Hematopoietic multipotent progenitor cell treated with erythropoietin and hydrocortisone succinate and interleukin-3 and kit ligand, for 4 days (in vitro differentiated cells): ENCODE results near the gene GALNT2.
A peak's percentile ranks its signal among the peaks of the same experiment; 100 is the strongest.

Experiments used
- DNase-seq: peaks from one replicate; pipeline ENCODE4 v3.0.0-alpha.2; 2015

GALNT2 gene

GRCh38 chr1:230170622-230171021 lies 103.6 kb downstream of the GALNT2 start:
- no peak for DNase-seq

- DNase-seq: no peak
Measured at GRCh38 chr1:230171356-230172015, 104.4 kb downstream of the GALNT2 start.

- DNase-seq: no peak
Measured at GRCh38 chr1:230172016-230172537, 105.0 kb downstream of the GALNT2 start.

DNA sequence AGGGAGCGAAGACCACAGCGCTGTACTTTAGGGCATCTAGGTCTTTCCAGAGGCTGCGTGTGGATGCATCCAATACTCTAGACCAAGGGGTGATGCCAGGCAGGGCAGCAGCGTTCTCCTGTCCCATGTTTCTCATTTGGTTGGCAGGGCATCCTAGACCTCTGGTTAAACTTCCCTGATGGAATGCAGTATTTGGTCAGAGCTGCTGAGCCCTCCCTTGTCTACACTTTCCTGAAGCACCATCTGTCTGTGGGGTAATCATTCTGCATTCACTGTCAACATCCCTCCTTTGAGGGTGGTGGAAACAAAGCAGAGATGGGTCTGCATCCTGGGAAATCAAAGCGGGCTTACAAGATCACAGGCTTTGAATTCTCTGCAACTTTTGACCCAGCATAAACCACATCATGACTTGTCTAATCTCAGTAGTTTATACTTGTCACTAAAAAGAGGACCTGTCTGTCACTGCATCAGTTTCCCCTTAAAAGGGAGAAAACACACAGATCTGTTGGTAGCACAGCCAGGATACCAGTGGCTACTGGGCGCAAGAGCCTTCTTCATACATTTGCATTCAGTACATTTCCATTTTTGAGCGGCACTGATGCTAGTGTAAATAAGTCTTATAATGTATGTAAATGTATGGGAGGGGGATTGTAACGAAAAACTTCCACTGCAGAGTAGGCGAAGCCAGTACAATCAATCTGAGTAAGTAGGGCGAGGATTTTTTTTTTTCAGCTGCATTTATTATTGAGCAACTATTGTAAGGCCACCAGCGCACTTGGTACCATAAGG lies 106.3 kb downstream of the GALNT2 start:
- DNase-seq: no peak

DNA sequence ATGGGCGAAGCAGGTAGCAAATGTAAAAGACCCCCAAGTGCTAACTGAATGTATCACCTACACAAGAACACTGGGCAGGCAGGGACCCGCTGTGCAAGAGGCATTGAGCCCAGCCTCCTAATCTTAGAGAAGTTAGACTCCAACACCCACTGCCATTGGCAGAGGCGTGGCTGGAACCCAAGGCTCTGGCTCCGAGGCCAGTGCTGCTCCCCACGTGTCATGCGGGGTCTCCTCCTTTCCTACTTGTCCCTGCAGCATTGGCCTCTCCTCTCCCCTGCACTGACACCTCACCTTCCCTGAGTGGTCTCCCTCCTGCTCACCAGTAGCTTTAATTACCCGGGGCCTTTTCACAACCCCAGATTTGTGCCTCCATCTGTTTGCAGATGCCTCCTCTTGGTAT lies 107.0 kb downstream of the GALNT2 start:
- no peak for DNase-seq

- no peak for DNase-seq
Measured at GRCh38 chr1:230174471-230175162, 107.6 kb downstream of the GALNT2 start.

- peak; percentile 64 for DNase-seq
Measured at GRCh38 chr1:230175163-230175747, 108.2 kb downstream of the GALNT2 start.

DNA sequence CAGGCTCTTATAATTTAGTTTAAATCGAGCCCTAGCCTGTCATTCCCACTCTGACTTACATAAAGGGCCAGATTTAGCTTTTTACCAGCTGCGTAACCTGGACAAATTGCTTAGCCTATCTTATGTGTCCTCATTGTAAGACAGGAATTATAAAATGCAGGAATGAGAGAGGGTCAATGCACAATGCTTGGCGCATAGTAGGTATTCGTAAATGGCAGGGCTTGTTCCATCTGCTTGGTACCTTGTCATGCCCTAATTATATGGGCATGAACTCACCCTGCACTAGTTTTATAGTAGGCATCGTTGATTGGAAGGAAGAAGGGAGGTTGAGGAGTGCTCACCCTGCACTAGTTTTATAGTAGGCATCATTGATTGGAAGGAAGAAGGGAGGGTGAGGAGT lies 108.8 kb downstream of the GALNT2 start:
- no peak for DNase-seq

DNA sequence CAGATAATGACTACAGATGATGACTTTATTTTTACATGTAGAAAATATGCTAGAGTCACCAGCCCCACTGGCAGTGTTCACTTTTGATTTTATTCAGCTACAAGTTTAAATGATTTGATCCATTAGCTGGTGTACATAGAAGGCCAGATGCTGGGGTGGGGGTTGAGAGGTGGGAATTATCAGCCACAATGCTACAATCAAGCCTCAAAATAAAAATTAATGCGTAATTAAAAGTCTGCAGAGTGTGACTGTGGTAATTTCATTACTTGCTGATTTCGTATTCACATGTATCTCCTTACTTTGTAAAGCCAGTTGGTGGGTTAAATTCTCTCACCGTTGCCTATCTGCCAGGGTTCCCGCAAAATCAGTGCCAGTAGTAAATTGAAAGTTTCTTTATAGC lies 109.3 kb downstream of the GALNT2 start:
- no peak for DNase-seq

DNA sequence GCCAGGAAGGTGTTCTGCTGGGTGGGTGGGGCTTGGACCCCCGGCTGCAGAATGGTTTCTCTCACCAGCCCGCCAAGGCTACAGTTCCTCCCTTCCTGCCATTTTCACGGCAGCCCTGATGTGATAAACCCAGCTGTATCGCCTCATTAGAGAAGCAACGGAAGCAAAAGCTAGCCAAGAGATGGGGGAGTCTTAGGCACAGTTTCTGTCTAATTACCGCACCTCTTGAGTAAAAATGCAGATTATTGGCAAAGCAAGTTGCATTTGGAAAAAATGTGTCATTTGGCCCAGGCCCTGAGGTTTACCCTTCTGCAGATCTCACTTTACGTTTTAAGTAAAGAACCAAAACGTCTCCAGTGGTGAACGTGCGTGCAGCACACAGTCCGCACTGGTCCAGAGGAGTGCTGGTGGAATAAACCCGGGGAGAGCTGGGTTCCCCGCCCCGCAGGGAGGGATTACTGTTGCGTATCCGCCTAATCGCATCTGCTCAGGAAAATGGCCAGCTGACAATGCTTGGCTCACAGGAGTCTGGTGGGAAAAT lies 109.9 kb downstream of the GALNT2 start:
- peak; percentile 78 for DNase-seq

DNA sequence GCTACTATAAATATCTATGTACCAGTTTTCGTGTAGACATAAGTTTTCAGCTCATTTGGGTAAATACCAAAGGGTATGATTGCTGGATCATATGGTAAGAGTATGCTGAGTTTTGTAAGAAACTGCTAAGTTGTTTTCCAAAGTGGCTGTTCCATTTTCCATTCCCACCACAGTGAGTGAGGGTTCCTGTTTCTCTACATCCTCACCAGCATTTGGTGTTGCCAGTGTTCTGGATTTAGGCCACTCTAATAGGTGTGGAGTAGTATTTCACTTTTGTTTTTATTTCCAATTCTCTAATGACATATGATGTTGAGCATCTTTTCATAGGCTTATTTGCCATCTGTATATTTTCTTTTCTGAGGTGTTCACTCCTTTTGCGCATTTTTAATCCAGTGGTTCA lies 112.2 kb downstream of the GALNT2 start:
- no peak for DNase-seq

DNA sequence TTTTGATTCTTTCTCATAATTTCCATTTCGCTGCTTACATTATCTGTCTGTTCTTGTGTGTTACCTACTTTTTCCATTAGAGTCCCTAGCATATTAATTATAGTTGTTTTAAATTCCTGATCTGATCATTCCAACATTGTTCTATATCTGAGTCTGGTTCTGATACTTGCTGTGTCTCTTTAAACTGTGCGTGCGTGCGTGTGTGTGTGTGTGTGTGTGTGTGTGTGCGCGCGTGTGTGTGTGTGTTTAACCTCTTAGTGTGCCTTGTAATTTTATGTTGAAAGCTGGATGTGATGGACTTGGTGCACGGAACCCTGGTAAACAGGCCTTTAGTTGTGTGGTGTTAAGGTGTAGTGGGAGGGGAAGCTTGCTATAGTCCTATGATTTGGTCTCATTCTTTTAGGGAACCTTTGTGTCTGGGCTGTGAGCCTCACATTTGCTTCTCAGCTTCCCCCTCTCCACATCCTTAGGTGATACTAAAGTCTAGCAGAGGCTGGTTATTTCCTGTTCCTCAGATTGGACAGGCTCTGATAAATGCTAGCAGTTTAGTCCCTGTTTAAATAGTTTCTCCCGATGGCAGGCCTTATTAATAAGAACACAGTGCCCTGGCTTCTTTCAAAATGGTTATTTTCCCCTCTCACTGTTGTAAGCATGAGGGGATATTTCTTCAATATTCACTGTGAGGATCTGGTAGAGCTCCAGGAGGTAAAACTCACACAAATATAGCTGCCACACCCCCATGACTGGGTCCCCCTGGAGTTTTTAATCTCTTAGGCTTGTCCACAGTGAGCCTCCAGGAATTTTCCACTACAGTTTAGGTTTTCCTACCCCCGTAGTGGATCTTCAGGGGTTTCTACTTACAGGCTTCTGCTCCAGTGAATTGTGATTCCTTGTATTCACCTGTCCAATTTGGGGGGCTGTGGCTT lies 118.3 kb downstream of the GALNT2 start:
- DNase-seq: peak; percentile 64

GRCh38 chr1:230186003-230186863 lies 119.2 kb downstream of the GALNT2 start:
- no peak for DNase-seq

DNA sequence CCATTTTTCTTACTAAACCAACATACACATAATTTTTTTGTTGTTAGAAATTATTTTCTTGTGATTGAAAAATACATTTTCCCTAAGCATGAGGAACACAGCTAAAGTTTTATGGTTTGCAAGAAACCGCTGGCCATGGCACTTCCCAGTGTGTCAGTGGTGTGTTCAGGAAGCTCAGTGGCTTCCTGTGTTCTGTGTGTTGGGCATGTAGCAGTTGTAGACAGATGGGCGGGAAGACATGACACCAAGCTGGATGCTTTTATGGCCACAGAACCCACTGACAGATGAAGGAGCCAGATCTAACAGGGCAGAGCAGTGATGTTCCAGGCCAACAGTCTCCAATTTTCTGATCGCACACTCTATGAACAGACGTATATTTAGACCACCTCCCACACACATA lies 119.8 kb downstream of the GALNT2 start:
- peak; percentile 92 for DNase-seq

DNA sequence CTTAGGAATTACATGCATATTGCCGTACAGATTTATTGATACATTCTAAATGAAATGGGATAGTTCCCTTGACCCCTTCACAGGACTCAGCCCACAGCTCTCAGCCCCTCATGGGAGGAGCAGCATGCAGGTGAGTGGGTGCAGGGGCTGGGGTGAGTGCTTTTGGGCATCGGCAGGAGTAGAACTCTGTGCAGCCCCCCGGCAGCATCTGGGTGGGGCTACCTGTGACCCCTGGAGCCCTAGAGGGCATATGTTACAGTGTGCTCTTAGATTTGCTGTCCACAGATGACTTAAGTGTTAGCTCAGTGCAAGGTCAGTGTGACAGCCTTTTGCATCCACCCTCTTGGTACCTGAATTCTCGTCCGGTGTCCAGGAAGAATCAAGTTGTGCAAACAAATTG lies 120.3 kb downstream of the GALNT2 start:
- no peak for DNase-seq

GRCh38 chr1:230188826-230189225 lies 121.8 kb downstream of the GALNT2 start:
- DNase-seq: no peak

GRCh38 chr1:230189341-230189740 lies 122.3 kb downstream of the GALNT2 start:
- no peak for DNase-seq

GRCh38 chr1:230189824-230190223 lies 122.8 kb downstream of the GALNT2 start:
- no peak for DNase-seq

GRCh38 chr1:230191079-230191804 lies 124.2 kb downstream of the GALNT2 start:
- peak; percentile 96 for DNase-seq

DNA sequence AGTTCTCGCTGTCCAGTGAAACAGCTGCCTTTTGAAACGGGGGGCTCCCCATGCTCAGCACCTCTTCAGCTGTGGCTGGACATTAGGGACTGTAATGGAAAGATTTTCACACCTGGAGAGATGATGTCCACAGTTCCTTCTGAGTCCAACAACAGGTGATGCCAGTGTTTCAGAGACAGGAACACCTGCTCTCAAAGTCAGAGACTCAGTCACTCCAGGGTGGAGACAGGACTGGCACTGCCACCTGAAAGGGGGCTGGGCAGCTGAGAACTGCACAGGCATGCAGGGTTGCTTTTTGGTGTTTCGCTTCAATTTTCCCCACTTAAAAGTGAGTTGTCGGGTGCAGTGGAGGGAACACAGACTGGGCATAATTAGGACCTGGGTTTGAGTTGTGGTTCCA lies 124.8 kb downstream of the GALNT2 start:
- DNase-seq: no peak
